Coronary artery (tissue), 2 donors: Measurements from ENCODE around the gene GFY.
A peak's percentile ranks its signal among the peaks of the same experiment; 100 is the strongest.

Experiments used
- DNase-seq: peaks from one replicate; pipeline ENCODE4 v3.0.0-alpha.2; 2017; ENCODE audit warnings: low spot score
- H3K27ac ChIP-seq, 2 donors: fragments of 200-600 bp; sonication (generic); one replicate each; pipeline ENCODE4 v1.5.1; 2016 to 2019
- H3K4me3 ChIP-seq: fragments of 200-600 bp; sonication (generic); 2 replicates; pipeline ENCODE4 v1.5.1; 2016; ENCODE audit warnings: mild to moderate bottlenecking, moderate library complexity
- CTCF ChIP-seq: fragments of 200-600 bp; sonication (generic); IDR thresholded peaks from one replicate; pipeline ENCODE4 v1.5.1; 2019; ENCODE audit warnings: antibody characterized with exemption

Gene GFY

DNA sequence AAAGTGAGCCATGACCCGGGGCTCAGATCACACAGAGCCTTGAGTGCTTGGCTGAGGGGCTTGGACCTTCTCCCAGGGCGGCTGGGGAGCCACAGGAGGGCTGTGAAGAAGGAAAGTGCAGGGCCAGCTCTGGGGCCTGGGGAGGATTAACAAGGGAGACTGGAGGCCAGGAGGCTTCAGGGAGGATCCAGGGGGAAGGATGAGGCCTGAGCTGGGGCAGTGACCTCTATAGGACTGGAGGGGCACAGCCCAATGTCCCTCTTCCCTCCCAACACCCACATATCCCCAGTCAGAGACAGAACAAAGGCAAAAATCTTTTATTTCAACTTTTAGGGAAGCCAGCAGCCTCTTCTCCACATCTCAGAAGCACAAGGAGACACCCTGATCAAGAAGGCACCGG, 20.8 kb downstream of the GFY start:
- Histone ChIP-seq H3K27ac (no peak overlapping the region), H3K4me3 (no peak overlapping the region)
- DNase-seq = no peak
- TF ChIP-seq CTCF = no peak

GRCh38 chr19:49447485-49448431, 22.6 kb downstream of the GFY start:
- Histone ChIP-seq H3K27ac (peak overlapping the region in 1 of 2 donors; percentile 28), H3K4me3 (no peak overlapping the region)
- DNase-seq = no peak
- no peak for TF ChIP-seq CTCF

DNA sequence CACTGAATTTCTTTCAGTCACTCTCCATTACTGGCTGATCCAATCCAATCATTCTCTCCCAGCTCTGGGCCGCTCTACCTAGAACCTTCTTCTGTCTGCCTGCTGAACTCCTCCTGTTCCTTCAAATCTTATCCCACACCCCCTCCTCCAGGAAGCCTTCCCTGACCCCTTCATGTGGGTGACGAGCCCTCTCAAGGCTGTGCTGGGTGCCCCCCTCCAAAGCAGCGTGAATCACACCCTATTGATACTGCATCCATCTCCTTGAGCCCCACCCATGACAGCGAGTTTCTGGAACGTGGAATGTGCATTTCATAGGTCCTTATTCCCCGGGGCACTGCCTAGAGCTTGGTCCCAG, 23.2 kb downstream of the GFY start:
- no peak for DNase-seq
- Histone ChIP-seq H3K4me3 (no peak overlapping the region), H3K27ac (no peak overlapping the region)
- TF ChIP-seq CTCF = no peak

- no peak overlapping the region for H3K27ac ChIP-seq
Measured at GRCh38 chr19:49450405-49450804, 25.2 kb downstream of the GFY start.

GRCh38 chr19:49451430-49452181, 26.4 kb downstream of the GFY start, which contains the start of gene PIH1D1:
Gene PIH1D1 (minus strand): TSS chr19:49451814. CDS start chr19:49451574, 240 bp downstream.
- H3K27ac ChIP-seq = peak within 1 kb of the TSS; percentile 88 to 95
- peak within 1 kb of the TSS; percentile 87 for H3K4me3 ChIP-seq
- TF ChIP-seq CTCF = no peak
- DNase-seq = peak; percentile 97

More at GRCh38 chr19:49450405-49450804, 25.2 kb downstream of the GFY start:
- no peak for DNase-seq
- H3K4me3 ChIP-seq = no peak overlapping the region
- TF ChIP-seq CTCF = no peak

- Histone ChIP-seq H3K4me3 (peak within 1 kb of the TSS; percentile 87), H3K27ac (peak within 1 kb of the TSS; percentile 88 to 95)
- peak; percentile 98 for DNase-seq
- no peak for TF ChIP-seq CTCF
Measured at GRCh38 chr19:49453013-49453756, 28.0 kb downstream of the GFY start, which contains the start of gene ALDH16A1. Gene ALDH16A1 (plus strand): TSS chr19:49453225. CDS start chr19:49453332, 107 bp downstream.
